GM12801 (cell line): ENCODE results near the gene DNAJB12.

ENCODE experiments used
- TF ChIP-seq, protein P1 (sequence below): IDR thresholded peaks from one replicate; pipeline ENCODE4 v1.5.1; 2011; ENCODE audit warnings: control low read depth; ENCODE audit not compliant: insufficient read length; ENCODE audit errors: extremely low read depth

DNAJB12 gene

DNA sequence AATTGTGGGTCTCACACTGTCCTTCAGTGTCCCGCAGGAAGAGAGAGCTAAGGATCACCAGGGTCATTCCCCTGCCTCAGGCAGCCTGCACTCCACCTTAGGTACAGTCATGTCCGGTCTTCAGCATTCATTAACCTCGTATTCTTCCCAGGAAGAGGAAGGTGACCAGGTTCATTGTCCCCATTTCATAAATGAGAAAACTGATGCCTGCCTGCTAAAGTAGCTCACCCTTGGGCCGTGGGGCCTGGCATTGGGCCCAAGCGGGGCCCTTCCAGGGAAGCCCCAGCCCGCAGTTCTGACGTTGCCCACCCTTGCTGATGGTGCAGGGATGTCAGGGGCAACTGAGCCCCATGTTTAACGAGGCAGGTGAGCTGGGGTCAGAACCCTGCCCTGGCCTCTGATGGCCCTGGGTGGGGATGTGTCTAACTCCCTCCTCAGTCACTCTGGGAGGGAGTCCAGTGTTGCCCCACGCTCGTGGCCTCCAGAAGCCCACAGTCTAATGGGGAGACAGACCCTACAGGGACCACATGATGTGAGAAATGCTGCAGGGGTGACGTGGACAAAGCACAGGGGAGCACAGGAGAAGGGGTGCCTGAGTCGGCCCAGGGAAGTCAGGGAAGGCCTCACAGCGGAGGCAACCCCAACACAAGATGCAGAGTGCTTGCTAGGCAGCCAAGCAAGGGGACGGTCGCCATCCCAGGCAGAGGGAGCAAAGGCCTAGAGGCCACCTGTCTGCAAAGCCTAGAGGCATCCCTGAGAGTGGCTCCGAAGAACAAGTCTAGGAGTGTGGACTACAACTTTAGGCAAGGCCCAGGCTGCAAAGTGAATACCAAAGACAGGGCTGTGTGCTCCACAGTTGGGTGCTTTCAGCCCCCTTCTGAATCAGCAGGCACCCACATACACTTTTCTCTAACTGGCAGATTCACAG, 55.9 kb downstream of the DNAJB12 start:
- TF ChIP-seq, protein P1, sequence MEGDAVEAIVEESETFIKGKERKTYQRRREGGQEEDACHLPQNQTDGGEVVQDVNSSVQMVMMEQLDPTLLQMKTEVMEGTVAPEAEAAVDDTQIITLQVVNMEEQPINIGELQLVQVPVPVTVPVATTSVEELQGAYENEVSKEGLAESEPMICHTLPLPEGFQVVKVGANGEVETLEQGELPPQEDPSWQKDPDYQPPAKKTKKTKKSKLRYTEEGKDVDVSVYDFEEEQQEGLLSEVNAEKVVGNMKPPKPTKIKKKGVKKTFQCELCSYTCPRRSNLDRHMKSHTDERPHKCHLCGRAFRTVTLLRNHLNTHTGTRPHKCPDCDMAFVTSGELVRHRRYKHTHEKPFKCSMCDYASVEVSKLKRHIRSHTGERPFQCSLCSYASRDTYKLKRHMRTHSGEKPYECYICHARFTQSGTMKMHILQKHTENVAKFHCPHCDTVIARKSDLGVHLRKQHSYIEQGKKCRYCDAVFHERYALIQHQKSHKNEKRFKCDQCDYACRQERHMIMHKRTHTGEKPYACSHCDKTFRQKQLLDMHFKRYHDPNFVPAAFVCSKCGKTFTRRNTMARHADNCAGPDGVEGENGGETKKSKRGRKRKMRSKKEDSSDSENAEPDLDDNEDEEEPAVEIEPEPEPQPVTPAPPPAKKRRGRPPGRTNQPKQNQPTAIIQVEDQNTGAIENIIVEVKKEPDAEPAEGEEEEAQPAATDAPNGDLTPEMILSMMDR = no peak

GRCh38 chr10:72297805-72298591, 56.7 kb downstream of the DNAJB12 start:
- TF ChIP-seq, protein P1 = no peak

DNA sequence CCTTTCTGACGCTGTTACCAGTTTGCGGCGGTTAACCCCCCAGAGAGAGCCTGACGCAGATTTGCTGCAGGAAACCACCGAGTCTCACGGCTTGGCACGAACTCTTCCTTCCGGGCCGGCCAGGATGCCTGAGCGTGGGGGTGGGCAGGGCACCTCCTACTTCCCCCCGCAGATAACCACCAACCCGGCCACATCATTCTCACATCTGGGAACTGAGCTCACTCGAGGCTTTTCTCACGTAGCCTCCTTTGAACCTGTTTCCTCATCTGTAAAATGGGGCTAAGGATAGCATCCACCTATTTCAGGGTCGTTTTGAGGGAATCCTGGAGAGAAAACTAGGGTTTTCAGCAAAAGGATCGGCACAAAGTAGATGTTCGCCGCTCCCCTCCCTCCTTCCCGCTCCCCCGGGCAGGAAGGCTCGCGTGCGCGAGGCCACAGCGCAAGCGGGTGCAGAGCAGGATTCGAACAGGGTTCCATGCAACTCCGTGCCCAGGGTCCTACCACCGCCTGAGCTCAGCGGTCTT, 57.4 kb downstream of the DNAJB12 start:
- TF ChIP-seq, protein P1 = no peak

DNA sequence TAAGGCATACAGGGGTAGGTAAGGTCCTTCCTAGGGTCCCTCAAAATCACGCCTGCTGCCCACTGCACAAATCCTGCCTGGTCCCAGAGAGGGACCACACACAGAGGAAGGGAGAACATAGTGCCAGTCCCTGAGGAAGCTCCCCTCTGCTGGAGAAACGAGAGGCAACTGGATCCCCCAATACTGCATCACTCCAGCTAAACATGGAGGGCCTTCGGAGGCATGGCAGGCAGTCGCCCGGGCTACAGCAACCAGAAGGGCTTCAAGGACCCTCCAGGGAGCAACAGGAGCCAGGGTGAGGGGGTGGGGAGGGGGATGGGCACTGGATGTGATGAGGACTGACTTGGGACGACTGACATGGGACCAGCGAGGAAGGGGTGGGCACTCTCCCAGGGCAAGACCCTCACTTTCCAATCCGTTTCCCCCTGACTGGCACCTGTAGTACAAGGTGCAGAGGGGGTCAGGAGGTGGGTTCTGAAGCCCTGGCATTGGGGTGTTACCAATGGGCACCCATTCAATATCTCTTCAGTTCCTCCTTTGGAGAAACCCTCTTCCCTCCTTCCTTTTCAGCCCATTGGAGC, 59.3 kb downstream of the DNAJB12 start:
- TF ChIP-seq, protein P1 = no peak

DNA sequence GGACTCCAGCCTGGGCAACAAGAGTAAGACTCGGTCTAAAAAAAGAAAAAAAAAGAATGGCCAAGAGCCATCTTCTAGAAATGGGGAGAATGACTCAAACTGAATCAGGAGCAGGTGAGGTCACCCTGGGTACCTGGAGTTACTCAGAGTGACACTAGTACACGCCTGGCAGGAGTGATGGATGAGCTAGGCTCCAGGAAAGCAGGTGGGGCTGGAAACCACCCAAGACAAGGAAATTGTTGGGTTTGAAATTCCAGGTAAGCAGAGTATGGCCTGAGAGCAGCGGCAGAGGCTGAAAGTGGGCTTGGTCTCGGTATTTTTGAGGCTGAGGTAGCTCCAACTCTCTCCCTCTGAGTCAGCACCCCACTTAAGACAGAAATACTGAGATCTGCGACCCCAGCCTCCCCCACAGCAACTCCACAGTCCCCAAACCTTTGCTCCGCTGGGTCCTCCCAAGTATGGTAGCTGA, 62.5 kb downstream of the DNAJB12 start:
- TF ChIP-seq, protein P1 = no peak

GRCh38 chr10:72291019-72291532, 63.6 kb downstream of the DNAJB12 start:
- TF ChIP-seq, protein P1 = no peak
